ENCODE measurements around the gene ZFYVE28.

Gene ZFYVE28

DNA sequence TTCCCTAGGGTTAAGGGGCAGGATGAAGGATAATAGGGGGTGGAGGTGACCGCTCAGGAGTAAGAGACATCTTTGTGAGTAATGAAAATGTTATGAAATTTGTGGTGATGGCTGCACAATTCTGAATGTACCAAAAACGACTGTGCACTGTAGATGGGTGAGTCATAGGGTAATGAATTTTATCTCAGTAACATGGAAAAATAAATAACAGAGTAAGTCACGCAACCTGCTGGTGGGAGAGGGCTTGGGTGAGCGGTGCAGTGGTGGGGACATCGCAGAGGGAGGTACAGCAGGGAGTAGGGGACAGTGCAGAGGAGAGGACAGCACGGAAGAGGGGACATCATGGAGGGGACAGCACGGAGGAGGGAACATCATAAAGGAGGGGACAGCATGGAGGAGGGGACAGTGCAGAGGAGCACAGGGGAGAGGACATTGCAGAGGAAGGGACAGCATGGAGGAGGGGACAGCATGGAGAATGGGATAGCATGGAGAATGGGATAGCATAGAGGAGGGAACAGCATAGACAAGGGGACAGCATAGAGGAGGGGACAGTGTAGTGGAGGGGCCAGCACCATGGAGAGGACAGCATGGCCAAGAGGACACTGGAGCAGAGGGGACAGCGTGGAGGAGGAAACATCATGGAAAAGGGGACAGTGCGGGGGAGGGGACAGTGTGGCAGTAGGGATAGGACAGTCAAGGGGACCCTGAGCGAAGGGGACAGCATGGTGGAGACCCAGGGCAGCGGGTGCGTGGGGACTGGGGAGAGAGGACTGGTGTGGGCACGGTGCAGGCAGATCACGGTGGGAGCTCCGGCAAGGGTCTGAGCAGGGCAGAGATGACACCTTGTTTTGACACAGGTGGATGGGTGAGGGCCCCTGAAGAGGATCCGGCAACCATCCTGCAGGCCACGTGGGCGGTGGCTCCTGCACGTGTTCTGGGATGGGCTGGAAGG, 88.1 kb downstream of the ZFYVE28 start:
- no peak for DNase-seq

DNA sequence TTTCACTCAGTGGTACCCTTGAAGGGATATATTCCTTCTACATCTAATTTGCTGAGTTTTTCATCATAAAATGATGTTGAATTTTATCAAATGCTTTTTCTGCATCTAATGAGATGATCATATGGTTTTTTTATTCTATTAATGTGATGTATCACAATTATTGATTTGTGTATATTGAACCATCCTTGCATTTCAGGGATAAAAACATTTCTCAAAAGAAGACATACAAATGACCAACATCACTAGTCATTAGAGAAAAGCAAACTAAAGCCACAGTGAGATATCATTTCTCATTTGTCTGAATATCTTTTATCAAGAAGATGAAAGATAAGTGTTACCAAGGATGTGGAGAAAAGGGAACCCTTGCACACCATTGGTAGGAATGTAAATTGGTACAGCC, 90.9 kb downstream of the ZFYVE28 start:
- DNase-seq, result no peak

DNA sequence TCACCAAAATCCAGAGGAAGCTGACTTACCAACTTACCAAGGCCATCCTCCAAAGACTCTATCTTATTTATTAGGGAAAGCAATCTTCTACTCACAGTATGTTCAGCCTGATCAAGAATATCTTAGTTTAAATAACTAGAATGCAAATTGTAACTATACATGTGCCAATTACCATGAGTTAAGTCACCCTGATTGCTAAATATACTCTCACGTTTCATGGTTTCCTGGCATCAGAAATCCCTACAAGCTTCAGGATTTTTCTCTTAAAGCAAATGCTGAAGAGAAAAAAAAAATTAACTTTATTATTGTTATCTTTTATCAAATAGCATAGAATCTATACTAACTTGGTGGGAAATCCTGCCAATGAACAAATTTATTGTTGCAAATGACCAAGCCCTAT, 93.6 kb downstream of the ZFYVE28 start:
- no peak for DNase-seq

DNA sequence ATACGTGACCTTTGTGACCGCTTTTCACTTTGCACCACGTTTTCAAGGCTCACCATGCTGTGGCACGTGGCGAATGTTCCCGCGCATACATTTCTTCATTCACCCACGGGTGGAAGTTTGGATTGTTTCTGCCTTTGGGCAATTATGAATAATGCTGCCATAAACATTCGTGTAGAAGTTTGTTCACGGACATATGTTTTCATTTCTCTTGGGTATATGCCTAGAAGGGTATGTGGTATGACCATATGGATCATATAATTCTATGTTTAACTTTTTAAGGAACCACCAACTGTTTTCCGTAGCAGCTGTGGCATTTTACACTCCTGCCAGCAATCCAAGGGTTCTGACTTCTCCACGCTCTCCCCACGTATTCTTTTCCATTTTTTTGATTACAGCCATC, 95.6 kb downstream of the ZFYVE28 start:
- no peak for DNase-seq

DNA sequence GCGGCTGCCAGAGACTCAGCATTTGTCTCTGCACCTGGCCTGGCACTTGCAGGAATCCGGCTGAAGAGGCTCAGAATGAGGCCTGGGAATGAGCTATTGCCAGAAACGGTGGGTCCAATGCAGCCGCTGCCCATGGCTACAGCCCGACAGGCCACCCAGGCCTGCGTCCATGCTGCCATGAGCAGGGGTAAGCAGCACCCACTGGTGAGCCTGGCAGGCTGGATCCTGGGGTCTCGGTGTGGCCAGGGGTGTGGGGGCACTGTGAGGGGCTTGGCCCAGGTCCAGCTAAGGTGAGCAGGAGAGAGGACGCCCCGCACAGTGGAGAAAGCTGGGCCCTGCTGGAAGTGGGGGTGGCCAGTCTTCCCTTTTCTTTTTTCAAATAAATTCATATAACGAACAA, 96.2 kb downstream of the ZFYVE28 start:
- no peak for DNase-seq

DNA sequence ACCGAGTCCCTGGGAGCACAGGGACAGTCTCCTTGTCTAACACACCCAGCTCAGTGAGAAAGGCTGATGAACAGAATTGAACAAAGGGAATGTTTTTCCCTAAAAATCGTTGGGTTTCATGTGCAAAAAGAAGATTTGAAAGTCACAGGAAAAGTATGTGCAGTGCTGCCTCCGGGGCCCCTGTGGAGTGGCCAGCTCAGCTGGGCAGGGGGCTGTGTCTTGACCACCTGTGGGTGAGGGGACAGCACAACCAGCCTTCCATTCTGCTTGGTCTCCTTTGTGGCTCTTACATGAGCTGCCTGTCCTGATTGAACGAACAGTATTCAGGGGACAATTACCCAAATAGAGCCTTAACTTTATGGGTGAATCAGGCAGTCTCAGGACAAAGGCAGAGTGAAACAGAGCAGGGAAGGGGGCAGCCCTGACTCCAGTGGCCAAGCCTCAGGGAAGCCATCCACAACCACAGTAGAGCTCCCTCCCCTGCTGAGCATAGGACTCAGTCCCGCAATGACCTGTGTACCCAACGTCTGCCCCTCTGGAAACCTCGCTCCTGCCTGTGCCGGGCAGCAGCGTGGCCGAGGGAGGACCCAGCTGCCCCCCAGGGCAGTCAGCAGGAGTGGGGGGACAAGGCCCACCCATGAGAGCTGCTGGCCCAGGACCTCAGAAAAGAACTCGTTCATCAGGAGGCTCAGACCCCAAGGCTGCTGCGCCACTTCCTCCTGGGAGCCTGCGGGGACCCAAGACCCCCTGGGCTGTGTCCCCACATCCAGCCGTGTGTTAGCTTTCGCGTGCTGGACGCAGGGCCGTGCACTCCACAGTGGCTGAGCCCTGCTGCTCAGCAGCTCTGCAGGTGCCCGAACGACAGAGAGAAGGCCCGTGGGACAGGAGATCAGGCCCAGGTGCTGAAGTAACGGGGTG, 96.9 kb downstream of the ZFYVE28 start:
- no peak for DNase-seq

DNA sequence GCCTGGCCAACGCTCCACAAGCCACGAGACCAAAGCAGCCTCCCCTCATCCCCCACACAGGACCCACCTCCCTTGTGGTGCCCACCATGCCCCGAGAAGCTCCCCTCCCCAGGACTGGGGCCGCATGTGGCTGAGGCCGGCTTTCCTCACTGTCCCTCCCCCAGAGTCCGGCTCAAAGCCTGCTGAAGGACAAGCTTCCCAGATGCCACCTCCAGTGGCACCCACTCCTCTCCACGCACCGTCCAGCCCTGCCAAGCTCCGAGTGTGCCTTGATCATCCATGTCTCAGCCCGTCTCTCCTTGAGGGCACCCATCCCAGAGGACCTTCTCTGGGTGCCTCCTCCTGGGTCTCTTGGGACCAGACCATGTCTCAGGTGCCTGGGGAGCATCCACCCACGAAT, 97.7 kb downstream of the ZFYVE28 start:
- no peak for DNase-seq

DNA sequence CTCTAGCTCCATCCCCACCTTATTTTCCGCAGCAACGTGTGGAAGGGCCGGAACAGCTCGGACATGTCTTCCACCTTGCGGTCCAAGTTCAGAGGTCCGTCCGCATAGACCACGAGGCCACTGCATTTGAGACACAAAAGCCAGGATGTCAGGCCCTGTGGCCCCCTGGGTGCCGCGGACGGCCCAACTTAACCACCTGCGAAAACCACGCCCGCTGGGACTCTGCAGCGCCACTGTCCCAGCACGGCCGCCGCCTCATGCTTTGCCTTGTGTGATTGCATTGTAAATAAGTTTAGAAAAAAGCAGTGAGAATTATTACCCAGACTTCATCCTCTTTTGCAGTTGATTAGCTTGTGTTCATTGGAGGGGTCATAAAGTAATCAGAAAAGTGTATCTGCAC, 98.3 kb downstream of the ZFYVE28 start:
- DNase-seq, result no peak

DNA sequence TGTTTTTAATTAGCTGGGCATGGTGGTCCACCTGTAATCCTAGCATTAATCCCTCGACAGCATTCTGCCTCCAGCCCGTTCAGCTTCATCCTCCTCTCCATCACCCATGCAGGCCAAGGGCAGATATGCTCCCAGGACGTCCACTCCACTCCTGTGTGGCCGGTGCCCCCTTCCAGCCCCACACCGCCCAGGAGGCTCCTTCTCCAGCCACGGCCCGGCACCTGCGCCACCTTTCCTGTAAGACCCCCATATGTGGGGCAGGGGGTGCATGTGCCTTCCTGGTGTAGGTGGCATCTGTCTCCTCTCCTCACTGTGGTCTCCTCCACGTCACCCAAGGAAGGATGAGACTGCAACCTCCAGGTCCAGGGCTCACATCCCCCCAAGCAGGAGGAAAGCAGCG, 99.6 kb downstream of the ZFYVE28 start:
- no peak for DNase-seq

DNA sequence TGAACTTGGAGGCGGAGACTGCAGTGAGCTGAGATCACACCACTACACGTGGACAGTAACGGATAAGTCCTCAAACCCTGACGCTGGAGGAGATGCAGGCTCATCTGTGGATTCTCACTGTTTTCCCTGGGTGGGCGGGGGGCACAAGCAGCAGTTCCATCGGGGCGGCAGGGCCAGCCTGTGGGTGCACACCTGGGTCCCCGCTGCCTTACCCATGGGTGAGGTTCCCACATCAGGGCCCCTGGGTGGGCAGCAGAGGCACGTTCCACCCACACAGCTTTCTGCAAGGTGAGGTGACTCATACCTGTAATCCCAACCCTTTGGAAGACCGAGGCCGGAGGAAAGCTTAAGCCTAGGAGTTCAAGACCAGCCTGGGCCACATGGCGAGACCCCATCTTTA, 100.0 kb downstream of the ZFYVE28 start:
- no peak for DNase-seq

DNA sequence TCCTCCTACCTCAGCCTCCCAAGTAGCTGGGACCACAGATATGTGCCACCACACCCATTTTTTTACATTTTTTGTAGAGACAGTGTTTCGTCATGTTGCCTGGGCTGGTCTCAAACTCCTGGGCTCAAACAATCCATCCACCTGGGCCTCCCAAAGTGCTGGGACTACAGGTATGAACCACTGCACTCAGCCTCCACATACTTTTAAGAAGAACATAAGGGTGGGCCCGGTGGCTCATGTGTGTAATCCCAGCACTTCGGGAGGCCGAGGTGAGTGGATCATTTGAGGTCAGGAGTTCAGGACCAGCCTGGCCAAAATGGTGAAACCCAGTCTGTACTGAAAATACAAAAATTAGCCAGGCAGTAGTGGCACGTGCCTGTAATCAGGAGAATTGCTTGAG, 105.1 kb downstream of the ZFYVE28 start:
- DNase-seq, result no peak

DNA sequence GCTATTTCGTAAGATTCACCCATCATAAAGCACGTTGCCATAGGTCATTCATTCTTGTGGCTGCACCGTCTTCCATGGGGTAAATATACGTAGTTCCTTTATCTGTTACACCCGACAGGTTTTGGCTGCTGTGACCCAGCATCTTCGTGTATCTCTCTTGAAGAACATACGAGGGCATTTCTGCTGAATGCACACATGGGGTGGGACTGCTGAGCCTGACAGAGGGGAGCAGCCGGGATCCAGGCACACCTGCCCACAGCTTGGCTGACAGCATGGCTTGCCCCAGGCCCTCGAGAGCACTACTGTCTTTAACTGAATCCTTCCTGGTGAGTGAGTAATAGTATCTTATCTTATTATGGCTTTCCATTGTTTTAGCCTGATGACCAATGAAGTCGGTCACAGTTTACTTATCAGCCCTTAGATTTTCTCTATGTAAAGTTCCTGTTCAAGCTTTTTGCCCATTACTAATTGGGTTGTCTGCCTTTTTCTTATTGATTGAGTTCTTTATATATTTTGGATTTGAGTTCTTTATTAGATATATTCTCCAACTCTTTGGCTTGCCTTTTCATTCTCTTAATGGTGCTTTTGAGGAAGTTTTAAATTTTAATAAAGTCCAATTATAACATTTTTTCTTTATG, 111.6 kb downstream of the ZFYVE28 start:
- no peak for DNase-seq

DNA sequence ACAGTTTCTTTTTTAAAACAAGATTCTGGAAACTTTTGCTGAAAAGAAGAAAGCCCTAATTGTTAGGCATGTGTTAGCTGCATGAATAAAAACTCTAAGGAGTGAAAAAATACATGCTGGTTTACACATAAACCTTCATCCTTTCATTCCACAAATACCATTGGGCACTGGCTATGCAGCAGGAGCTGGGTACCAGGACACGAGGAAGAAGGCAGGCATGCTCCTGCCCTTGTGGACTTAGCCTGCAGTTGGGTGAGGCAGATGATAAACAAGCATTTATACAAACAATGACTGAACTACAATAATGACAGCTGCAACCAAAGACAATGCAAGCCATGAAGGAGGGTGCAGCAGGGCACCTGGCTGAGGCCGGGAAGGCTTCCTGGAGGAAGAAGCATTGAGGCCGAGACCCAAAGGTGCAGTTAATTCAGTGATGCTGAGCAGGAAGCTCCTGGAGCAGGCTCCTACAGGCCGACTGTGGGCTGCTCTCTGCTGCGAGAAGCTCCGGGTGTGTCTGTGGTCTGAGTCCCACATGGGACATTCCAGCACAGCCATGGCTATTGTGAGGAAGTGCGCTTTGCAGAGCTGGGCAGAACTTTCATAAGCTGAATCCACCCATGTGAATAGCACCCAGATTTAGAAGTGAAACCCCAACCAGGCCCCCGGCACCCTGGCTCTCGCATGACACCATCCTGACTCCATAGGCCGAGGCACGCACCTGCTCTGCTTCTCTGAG, 112.5 kb downstream of the ZFYVE28 start:
- no peak for DNase-seq

DNA sequence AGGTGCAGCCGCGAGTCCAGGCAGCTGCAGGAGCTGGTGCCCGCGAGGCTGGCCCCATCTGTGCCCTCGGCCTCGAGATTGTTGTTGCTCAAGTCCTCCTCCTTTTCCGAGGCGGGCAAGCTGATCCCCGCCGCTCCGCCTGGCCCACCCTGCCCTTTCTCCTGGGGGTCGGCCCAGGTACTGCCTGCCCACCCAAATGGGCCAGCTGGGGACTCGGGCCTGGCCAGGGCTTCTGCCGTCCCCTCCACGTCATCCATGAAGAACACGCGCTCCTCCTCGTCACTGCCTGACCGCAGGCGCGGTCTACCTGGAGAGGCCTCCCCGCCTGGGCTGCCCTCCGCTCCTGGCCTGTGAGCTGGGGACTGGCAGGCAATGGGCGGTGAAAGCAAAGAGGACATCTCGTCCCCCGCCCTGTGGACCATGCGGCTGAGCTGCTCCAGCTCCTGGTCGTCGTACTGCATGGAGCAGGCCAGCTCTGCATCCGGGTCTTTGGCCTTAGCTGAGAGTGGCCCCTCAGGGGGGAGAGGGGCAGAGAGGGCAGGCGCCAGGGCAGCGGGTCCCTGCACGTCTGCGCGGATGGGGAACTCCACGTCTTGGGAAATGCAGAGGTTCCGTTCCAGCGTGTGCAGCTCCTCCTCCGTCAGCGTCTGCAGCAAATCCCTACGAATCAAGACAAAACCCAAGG, 113.4 kb downstream of the ZFYVE28 start:
- no peak for DNase-seq

DNA sequence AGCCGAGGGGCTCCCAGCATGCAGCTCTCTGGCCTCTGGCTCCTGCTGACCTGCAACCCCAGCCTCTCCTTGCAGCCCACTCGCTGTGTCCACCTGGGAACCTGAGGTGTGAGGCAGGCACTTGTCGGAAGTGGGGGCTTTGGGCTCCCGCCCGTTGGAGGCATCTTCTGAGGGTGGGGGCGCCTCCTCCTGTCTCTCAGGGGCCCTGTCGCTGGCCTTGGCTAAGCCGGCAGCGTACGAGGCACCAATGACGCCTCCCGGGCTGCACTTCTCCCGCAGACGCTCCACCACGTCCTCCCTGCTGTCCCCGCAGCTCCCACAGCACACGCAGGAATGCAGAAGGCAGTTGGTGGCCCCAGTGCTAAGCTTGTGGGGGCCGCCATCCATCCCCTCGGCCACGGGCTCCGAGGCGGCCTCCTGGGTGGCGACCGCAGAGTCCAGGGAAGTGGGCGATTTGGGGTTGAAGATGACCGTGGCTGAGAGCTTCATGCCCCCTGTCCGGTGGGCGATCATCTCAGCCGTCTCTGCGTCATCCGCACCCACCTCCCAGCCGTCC, 114.0 kb downstream of the ZFYVE28 start:
- no peak for DNase-seq

DNA sequence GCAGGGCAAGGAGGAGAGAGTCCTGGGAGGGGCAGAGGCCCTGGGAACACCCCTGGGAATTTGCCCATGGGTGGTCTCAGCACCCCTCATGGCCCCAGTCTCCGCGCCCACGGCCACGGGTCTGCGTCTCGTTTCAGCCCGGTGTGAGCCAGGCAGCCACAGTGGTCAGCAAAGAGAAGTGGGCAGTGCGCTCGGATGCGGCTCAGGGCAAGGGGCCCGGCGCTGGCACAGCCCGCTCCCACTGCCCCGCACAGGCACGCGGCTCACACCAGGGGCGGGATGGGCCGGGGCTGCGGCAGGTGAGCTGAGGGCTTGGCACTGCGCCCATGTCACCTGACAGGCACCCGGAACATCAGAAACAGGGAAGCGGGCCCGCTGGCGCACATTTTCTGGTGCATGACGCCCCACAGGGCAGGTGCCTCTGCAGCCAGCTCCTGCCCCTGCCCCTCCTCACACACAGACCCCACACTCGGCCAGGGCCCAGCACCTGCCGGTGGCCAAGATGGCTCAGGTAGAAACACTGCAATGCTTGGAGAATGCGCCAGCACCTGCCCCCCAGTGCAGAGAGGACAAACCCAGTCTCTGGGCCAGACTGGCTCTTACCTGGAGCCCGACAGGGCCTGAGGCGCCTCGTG, 114.6 kb downstream of the ZFYVE28 start:
- no peak for DNase-seq

DNA sequence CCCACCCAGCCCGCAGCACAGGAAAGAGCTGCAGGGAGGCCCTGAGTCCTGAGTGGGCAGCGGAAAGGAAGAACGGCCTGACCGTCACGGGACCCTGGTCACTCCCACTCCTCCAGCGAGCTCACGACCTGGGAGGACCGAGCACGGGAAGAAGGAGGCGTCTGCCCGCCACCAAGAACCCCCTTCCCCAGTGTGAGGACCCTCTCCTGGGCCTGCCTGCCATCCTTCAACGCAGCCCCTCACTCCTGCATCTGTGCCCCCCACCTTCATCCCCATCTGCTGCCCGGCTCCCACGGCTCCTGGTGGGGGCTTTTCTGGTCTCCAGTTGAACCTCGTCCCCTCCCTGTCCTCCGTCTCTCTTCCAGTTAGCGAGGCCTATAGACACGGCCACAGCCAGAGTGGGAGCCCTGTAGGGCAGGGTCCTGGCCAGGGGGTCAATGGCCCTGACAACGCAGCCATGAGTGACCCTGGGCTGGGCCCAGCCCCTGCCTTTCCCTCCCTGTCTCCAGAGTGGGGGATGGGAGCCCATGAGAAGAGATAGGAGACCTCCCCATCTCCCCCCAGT, 115.2 kb downstream of the ZFYVE28 start:
- DNase-seq, result no peak

DNA sequence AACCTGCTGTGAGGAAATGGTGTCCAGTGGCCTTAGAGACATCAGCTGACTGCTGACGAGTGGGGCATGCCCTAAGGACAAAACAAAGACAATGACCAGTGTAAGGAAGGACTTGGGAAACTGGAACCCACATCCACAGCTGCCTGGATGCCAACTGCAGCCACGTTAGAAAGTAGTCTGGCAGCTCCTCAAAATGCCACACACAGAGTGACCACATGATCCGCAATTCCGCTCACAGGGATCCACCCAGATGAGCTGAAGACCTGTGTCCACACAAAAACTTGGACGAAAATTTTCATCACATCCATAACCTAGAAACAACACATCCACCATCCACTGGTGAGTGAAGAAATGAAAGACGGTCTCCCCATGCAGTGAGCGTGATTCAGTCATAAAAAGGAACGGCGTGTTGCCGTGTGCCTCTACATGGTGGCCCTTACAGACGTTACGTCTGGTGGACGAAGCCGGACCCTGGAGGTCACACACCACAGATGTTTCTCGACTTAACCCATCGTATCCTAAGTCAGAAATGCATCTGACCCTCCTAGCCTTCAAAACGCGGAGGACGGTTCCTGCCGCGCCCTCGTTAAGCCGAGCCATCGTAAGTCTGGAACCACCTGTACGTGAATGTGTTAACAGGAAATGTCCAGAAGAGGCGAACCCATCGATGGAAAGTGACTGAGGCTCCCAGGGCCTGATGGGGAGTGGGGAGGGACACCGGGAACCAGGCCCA, 115.9 kb downstream of the ZFYVE28 start:
- DNase-seq, result no peak

DNA sequence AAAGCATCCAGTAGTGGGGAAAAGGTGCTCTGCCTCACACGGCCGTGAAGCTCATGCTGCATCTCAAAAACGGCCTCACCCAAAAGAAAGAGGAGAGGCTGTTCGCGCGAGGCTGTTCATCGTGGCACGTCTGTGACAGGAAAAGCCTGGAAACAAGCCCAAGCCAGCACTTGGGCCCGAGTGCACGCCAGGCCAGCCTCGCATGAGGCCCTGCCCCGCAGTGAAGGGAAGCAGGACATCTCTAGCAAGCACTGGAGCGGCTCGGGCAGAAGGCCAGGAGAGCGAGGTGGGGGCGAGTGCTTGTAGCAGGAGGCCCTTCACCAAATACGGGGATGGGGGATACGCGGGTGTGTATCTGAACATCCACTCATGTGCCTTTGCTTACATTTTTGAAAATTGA, 116.6 kb downstream of the ZFYVE28 start:
- no peak for DNase-seq

DNA sequence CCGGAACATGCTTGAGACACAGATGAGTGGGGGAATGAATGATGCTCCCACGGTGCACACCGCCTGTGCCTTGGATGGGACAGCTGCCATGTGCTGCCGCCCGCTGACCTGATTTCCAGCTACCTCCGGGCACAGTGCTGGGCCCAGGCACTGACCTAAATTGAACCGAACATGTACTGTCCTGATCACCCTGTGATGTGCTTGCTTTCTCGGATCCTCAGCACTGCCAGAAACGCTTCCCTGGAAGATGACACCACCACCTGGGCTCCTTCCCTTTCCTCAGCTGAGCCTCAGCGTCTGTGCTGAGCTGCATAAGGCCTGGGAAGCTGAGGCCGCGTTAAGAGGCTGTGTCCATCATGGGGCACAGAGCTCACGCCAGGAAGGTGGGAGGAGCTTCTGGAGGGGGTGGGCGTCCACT, 117.2 kb downstream of the ZFYVE28 start:
- no peak for DNase-seq
